GM23338 (cell line): ENCODE measurements around the gene EPS8L1. TPM values are rescaled to one million over a fixed set of nuclear protein-coding genes. Genes with fewer than 3 reads are reported as not detected.

Experiments used
- ATAC-seq: fragments of 200-7000 bp; cut with Tn5 transposase; 3 replicates; pipeline ENCODE4 v1.9.1; 2020
- DNase-seq: peaks from one replicate; pipeline ENCODE4 v3.0.0-alpha.2; 2015; ENCODE audit warnings: low spot score
- H2AFZ ChIP-seq: fragments of 200-600 bp; sonication (generic); 2 replicates; pipeline ENCODE4 v1.8.0; 2016; ENCODE audit warnings: antibody characterized with exemption, mild to moderate bottlenecking, moderate library complexity
- H3F3A ChIP-seq: fragments of 200-600 bp; sonication (generic); replicated peaks from 2 replicates; pipeline ENCODE4 v1.8.0; 2017; ENCODE audit warnings: antibody characterized with exemption, mixed run types, low read depth
- H3K27ac ChIP-seq: fragments of 200-600 bp; sonication (generic); 2 replicates; pipeline ENCODE4 v1.6.1; 2016; ENCODE audit warnings: low read depth
- H3K27me3 ChIP-seq: fragments of 200-600 bp; sonication (generic); 2 replicates; pipeline ENCODE4 v1.8.0; 2016; ENCODE audit warnings: mild to moderate bottlenecking, mixed run types, moderate library complexity; ENCODE audit not compliant: insufficient read depth
- H3K36me3 ChIP-seq: fragments of 200-600 bp; sonication (generic); 2 replicates; pipeline ENCODE4 v1.8.0; 2016; ENCODE audit warnings: mild to moderate bottlenecking; ENCODE audit not compliant: insufficient read depth
- H3K4me1 ChIP-seq: fragments of 200-600 bp; sonication (generic); 2 replicates; pipeline ENCODE4 v1.8.0; 2016; ENCODE audit warnings: mild to moderate bottlenecking, moderate library complexity; ENCODE audit not compliant: insufficient read depth
- H3K4me2 ChIP-seq: fragments of 200-600 bp; sonication (generic); 2 replicates; pipeline ENCODE4 v1.7.1; 2017; ENCODE audit warnings: mixed run types
- H3K4me3 ChIP-seq: fragments of 200-600 bp; sonication (generic); 2 replicates; pipeline ENCODE4 v1.6.1; 2016; ENCODE audit warnings: mixed run types
- H3K79me2 ChIP-seq: fragments of 200-600 bp; sonication (generic); replicated peaks from 2 replicates; pipeline ENCODE4 v1.8.0; 2017; ENCODE audit warnings: mild to moderate bottlenecking; ENCODE audit not compliant: insufficient read depth
- H3K9me2 ChIP-seq: fragments of 200-600 bp; sonication (generic); 2 replicates; pipeline ENCODE4 v1.8.0; 2017; ENCODE audit not compliant: insufficient read depth
- H4K20me1 ChIP-seq: fragments of 200-600 bp; sonication (generic); replicated peaks from 2 replicates; pipeline ENCODE4 v1.8.0; 2017; ENCODE audit warnings: mild to moderate bottlenecking; ENCODE audit not compliant: insufficient read depth
- H3K27ac Mint-ChIP-seq: 2 replicates; pipeline ENCODE4 v1.8.0; 2020; ENCODE audit warnings: inconsistent platforms, mild to moderate bottlenecking, moderate library complexity, mixed read lengths
- H3K27me3 Mint-ChIP-seq: 3 replicates; pipeline ENCODE4 v1.8.0; 2022; ENCODE audit warnings: low read depth, mild to moderate bottlenecking, moderate library complexity, mixed read lengths, inconsistent platforms; ENCODE audit not compliant: insufficient read depth, poor library complexity
- H3K36me3 Mint-ChIP-seq: 3 replicates; pipeline ENCODE4 v1.8.0; 2021; ENCODE audit warnings: low read depth, mild to moderate bottlenecking, inconsistent platforms, moderate library complexity, mixed read lengths
- H3K4me1 Mint-ChIP-seq: 3 replicates; pipeline ENCODE4 v1.8.0; 2020; ENCODE audit warnings: mild to moderate bottlenecking, inconsistent platforms, mixed read lengths
- H3K4me3 Mint-ChIP-seq: 3 replicates; pipeline ENCODE4 v1.8.0; 2021; ENCODE audit warnings: moderate library complexity, mild to moderate bottlenecking, inconsistent platforms, mixed read lengths
- H3K9me3 Mint-ChIP-seq: 3 replicates; pipeline ENCODE4 v1.8.0; 2020; ENCODE audit warnings: moderate library complexity, mild to moderate bottlenecking, inconsistent platforms, mixed read lengths
- EZH2 ChIP-seq: fragments of 200-600 bp; sonication (generic); IDR thresholded peaks from one replicate; pipeline ENCODE4 v1.8.0; 2017; ENCODE audit warnings: antibody characterized with exemption, mild to moderate bottlenecking, low read depth; ENCODE audit not compliant: unreplicated experiment
- NANOG ChIP-seq: IDR thresholded peaks from 2 replicates; pipeline ENCODE4 v1.6.1; 2016; ENCODE audit warnings: antibody characterized with exemption, borderline replicate concordance
- ZNF114 ChIP-seq: fragments of 250-450 bp; sonication (Bioruptor Pico); IDR thresholded peaks from 2 replicates; pipeline ENCODE4 v1.5.0; 2020; ENCODE audit warnings: mild to moderate bottlenecking, moderate library complexity
- polyA plus RNA-seq: library from polyadenylated mRNA; unstranded; fragments of >200 nt; fragmentation: Nextera tagmentation; extraction: Ambion mirVana; gene quantifications from 2 replicates; pipeline ENCODE4 v1.2.1, GENCODE V29; 2016
- total RNA-seq: library from RNA; depleted of rRNA; stranded (reverse); fragments of >200 nt; shearing (Covaris generic); gene quantifications from 2 replicates; pipeline ENCODE4 v1.2.3, GENCODE V29; 2014
- TF ChIP-seq, protein P1 (sequence below): fragments of 250-450 bp; sonication (Bioruptor Pico); IDR thresholded peaks from 2 replicates; pipeline ENCODE4 v1.5.0; 2020; ENCODE audit warnings: mild to moderate bottlenecking, moderate library complexity
- TF ChIP-seq, protein P2 (sequence below): IDR thresholded peaks from one replicate; pipeline ENCODE4 v1.6.1; 2018; ENCODE audit warnings: antibody characterized with exemption; ENCODE audit not compliant: unreplicated experiment
- TF ChIP-seq, protein P3 (sequence below), 2 experiments: fragments of 200-600 bp in 1 of 2; sonication (generic) in 1 of 2; conservative IDR thresholded peaks; 2 replicates each; pipeline versions ENCODE4 v1.5.1 to v1.6.1; 2016 to 2017; ENCODE audit warnings: antibody characterized with exemption in 2 of 2, low read depth in 2 of 2, mild to moderate bottlenecking in 2 of 2, moderate library complexity in 1 of 2

The EPS8L1 gene
- total and polyA plus RNA-seq, 2 experiments from 2014 or later: 47.5 to 51.2 TPM

DNA sequence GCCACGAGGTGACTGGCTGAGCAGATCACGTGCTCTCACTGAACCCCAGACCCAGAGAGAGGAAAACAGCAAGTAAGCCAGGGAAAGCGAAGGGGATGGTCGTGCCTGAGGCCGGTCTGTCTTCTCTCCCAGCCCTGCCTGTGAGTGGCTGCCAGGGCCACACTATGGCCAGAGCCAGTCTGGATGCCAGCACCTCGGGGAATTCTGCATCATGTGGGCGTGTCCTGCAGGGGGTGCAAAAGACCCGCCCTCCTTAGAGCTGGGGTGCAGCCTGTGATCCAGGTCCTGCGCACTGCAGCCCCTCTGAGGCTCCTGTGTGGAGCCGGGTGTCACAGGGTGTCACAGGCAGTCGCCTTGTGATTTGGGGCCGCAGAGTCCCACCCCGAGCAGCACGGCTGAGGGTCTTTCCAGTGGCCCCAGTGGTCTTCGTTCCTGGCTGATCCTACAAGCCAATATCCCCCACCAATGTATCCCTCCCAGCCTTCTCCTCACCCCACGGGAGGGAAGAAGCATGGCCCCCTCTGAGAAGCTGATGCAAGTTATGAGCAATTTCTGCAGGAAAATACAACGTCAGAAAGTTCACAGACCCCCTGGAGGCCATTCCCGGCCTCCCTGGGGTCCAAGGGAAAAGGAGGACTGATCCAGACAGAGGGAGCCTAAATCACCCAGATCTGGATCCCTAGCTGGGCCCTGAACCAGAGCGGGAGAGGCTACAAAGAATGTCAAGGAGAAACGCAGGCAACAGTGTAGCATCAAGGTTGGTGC, 34.0 kb downstream of the EPS8L1 start (continued):
- TF ChIP-seq, protein P1, sequence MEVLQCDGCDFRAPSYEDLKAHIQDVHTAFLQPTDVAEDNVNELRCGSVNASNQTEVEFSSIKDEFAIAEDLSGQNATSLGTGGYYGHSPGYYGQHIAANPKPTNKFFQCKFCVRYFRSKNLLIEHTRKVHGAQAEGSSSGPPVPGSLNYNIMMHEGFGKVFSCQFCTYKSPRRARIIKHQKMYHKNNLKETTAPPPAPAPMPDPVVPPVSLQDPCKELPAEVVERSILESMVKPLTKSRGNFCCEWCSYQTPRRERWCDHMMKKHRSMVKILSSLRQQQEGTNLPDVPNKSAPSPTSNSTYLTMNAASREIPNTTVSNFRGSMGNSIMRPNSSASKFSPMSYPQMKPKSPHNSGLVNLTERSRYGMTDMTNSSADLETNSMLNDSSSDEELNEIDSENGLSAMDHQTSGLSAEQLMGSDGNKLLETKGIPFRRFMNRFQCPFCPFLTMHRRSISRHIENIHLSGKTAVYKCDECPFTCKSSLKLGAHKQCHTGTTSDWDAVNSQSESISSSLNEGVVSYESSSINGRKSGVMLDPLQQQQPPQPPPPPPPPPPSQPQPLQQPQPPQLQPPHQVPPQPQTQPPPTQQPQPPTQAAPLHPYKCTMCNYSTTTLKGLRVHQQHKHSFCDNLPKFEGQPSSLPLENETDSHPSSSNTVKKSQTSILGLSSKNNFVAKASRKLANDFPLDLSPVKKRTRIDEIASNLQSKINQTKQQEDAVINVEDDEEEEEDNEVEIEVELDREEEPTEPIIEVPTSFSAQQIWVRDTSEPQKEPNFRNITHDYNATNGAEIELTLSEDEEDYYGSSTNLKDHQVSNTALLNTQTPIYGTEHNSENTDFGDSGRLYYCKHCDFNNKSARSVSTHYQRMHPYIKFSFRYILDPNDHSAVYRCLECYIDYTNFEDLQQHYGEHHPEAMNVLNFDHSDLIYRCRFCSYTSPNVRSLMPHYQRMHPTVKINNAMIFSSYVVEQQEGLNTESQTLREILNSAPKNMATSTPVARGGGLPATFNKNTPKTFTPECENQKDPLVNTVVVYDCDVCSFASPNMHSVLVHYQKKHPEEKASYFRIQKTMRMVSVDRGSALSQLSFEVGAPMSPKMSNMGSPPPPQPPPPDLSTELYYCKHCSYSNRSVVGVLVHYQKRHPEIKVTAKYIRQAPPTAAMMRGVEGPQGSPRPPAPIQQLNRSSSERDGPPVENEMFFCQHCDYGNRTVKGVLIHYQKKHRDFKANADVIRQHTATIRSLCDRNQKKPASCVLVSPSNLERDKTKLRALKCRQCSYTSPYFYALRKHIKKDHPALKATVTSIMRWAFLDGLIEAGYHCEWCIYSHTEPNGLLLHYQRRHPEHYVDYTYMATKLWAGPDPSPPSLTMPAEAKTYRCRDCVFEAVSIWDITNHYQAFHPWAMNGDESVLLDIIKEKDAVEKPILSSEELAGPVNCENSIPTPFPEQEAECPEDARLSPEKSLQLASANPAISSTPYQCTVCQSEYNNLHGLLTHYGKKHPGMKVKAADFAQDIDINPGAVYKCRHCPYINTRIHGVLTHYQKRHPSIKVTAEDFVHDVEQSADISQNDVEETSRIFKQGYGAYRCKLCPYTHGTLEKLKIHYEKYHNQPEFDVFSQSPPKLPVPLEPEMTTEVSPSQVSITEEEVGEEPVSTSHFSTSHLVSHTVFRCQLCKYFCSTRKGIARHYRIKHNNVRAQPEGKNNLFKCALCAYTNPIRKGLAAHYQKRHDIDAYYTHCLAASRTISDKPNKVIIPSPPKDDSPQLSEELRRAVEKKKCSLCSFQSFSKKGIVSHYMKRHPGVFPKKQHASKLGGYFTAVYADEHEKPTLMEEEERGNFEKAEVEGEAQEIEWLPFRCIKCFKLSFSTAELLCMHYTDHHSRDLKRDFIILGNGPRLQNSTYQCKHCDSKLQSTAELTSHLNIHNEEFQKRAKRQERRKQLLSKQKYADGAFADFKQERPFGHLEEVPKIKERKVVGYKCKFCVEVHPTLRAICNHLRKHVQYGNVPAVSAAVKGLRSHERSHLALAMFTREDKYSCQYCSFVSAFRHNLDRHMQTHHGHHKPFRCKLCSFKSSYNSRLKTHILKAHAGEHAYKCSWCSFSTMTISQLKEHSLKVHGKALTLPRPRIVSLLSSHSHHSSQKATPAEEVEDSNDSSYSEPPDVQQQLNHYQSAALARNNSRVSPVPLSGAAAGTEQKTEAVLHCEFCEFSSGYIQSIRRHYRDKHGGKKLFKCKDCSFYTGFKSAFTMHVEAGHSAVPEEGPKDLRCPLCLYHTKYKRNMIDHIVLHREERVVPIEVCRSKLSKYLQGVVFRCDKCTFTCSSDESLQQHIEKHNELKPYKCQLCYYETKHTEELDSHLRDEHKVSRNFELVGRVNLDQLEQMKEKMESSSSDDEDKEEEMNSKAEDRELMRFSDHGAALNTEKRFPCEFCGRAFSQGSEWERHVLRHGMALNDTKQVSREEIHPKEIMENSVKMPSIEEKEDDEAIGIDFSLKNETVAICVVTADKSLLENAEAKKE (CRISPR knock-in tag): no peak
- TF ChIP-seq, protein P2, sequence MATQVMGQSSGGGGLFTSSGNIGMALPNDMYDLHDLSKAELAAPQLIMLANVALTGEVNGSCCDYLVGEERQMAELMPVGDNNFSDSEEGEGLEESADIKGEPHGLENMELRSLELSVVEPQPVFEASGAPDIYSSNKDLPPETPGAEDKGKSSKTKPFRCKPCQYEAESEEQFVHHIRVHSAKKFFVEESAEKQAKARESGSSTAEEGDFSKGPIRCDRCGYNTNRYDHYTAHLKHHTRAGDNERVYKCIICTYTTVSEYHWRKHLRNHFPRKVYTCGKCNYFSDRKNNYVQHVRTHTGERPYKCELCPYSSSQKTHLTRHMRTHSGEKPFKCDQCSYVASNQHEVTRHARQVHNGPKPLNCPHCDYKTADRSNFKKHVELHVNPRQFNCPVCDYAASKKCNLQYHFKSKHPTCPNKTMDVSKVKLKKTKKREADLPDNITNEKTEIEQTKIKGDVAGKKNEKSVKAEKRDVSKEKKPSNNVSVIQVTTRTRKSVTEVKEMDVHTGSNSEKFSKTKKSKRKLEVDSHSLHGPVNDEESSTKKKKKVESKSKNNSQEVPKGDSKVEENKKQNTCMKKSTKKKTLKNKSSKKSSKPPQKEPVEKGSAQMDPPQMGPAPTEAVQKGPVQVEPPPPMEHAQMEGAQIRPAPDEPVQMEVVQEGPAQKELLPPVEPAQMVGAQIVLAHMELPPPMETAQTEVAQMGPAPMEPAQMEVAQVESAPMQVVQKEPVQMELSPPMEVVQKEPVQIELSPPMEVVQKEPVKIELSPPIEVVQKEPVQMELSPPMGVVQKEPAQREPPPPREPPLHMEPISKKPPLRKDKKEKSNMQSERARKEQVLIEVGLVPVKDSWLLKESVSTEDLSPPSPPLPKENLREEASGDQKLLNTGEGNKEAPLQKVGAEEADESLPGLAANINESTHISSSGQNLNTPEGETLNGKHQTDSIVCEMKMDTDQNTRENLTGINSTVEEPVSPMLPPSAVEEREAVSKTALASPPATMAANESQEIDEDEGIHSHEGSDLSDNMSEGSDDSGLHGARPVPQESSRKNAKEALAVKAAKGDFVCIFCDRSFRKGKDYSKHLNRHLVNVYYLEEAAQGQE: no peak

DNA sequence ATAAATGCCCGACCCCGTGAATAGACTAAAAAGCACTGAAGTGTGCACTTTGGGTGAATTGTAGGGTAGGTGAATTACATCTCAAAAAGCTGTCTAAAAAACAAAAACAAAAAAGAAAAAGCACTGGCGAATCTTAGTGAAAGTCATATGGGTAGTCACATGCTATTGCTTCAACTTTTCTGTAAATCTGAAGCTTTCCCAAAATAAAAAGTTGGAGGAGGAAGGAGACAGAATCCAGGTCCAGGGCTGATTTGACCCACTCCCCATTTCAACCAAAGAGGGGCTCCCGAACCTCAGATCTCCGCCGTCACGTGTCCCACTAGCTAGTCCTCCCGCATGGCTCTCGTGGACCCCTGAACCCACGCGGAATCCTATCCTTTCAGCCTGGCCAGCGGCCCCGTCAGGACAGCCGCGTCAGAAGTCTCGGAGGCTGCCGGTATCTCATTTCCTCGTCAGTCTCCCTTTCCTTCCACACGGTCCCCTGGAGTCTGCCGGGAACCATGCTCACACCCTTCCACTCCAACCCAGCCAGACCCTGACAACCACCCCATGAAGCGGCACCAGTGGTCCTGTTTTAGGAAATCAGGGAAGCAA, 35.7 kb downstream of the EPS8L1 start:
- Mint-ChIP-seq H3K4me1 (peaks cover 25% of the 10 kb centered on the region), H3K4me3 (no peak overlapping the region), H3K9me3 (no peaks in the 10 kb centered on the region; the same call in 2 of the 3 replicates), H3K27me3 (peaks cover 3% of the 10 kb centered on the region), H3K36me3 (peaks cover 13% of the 10 kb centered on the region; the same call in 2 of the 3 replicates), H3K27ac (no peak overlapping the region; the same call in 1 of the 2 replicates)
- no peak for TF ChIP-seq ZNF114 (CRISPR knock-in tag)
- no peak for TF ChIP-seq EZH2
- no peak for TF ChIP-seq NANOG
- TF ChIP-seq, protein P3, sequence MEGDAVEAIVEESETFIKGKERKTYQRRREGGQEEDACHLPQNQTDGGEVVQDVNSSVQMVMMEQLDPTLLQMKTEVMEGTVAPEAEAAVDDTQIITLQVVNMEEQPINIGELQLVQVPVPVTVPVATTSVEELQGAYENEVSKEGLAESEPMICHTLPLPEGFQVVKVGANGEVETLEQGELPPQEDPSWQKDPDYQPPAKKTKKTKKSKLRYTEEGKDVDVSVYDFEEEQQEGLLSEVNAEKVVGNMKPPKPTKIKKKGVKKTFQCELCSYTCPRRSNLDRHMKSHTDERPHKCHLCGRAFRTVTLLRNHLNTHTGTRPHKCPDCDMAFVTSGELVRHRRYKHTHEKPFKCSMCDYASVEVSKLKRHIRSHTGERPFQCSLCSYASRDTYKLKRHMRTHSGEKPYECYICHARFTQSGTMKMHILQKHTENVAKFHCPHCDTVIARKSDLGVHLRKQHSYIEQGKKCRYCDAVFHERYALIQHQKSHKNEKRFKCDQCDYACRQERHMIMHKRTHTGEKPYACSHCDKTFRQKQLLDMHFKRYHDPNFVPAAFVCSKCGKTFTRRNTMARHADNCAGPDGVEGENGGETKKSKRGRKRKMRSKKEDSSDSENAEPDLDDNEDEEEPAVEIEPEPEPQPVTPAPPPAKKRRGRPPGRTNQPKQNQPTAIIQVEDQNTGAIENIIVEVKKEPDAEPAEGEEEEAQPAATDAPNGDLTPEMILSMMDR (conservative IDR thresholded peaks at IDR 0.05; ENCODE audit: low read depth in 2 of 2): no peak
- Histone ChIP-seq H3K79me2 (peaks cover 35% of the 10 kb centered on the region), H3K27ac (no peak overlapping the region), H3K9me2 (no peaks in the 10 kb centered on the region), H3K4me3 (no peak overlapping the region), H3F3A (no peaks in the 10 kb centered on the region; the same call in 1 of the 2 replicates), H3K27me3 (no peaks in the 10 kb centered on the region), H3K36me3 (no peaks in the 10 kb centered on the region), H2AFZ (no peak overlapping the region), H4K20me1 (peaks cover 32% of the 10 kb centered on the region), H3K4me2 (no peak overlapping the region), H3K4me1 (peaks cover 21% of the 10 kb centered on the region; the same call in 1 of the 2 replicates)
- no peak for DNase-seq
- no peak for ATAC-seq
